Renal cortex interstitium (tissue), 3 donors: ENCODE measurements around the gene LRRC19. TPM values are rescaled to one million over a fixed set of nuclear protein-coding genes. Genes with fewer than 3 reads are reported as not detected.

ENCODE experiments used
- polyA plus RNA-seq, 3 donors: library from polyadenylated mRNA; unstranded; fragments of 120-200 nt; gene quantifications; one replicate each; pipeline ENCODE4 v1.2.1, GENCODE V29; 2013; ENCODE audit not compliant: insufficient read length in 3 of 3

Gene LRRC19
- polyA plus RNA-seq, 3 donors: 12.2 to 17.0 (median 16.4) TPM

Other genes starting within 250 kb of the LRRC19 start
- 10 to 100 TPM; 39.3 to 42.7 (median 41.2) TPM for gene CAAP1, start 112.9 kb downstream of the LRRC19 start, polyA plus RNA-seq
- 10 to 100 TPM; 40.3 to 54.5 (median 41.5) TPM for gene PLAA, start 58.4 kb downstream of the LRRC19 start, polyA plus RNA-seq
- gene IFT74, start 49.3 kb downstream of the LRRC19 start, polyA plus RNA-seq: 10 to 100 TPM; 33.4 to 47.1 (median 37.2) TPM
- gene TEK, start 103.6 kb upstream of the LRRC19 start, polyA plus RNA-seq: 10 to 100 TPM; 32.9 to 38.6 (median 35.6) TPM